Amygdala (tissue), 56 donors: ENCODE data around the gene PKDREJ.
A peak's percentile ranks its signal among the peaks of the same experiment; 100 is the strongest.
"Not testable (repeated sequence)": the region's sequence is repeated elsewhere in the genome, so short reads cannot be mapped to it uniquely, and the experiment has no call there.

ENCODE experiments used
- DNase-seq, 56 donors: peaks; one replicate each; lab custom pipeline; 2025; lab: John Stamatoyannopoulos, UW

PKDREJ gene

DNA sequence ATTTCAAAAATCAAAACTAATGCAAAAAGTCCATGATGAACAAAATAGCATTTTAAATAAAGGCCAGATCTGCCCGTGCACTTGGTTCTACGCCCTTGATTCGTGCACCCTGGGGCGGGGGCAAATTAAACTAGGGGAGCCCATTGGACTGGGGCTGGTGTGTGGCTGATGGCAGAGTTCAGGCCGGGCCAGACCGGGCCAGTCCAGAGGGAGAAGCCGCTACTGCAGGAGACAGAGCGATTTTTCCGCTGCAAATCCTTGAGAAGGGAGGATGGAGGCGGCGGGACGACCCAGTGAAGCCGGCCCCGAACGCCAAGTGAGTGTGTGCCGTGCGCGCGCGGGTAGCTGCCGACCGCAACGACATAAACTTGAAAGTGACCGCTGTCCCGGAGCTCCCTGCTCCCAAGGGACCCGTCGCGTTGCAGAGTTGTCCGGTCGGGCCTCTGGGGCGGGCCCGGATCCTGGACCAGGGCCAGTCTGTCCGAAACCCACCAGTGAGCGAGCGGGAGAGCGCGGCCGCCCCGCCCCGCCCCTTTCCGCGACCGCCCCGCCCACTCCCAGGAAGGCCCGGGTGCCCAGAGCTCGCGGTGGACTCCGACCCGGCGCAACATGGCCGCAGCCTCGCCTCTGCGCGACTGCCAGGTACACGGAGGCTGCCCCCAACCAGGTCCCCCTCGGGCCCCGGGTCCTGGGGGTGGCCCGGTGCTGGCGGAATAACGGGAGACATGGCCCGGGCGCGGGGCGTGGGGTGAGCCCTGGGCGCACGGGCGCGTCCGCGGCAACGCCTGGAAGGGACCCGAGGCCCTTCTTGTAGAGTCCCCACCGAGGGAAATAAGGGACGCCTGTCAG lies 4.5 kb upstream of the PKDREJ start, which contains the start of gene TTC38:
TTC38 (plus strand) TSS at position 578 of the 849 bp plus-strand sequence; CDS start at position 610, 32 bp downstream.
- DNase-seq, result peak in 54 of 56 donors; percentile 32 to 91 (median 75)

DNA sequence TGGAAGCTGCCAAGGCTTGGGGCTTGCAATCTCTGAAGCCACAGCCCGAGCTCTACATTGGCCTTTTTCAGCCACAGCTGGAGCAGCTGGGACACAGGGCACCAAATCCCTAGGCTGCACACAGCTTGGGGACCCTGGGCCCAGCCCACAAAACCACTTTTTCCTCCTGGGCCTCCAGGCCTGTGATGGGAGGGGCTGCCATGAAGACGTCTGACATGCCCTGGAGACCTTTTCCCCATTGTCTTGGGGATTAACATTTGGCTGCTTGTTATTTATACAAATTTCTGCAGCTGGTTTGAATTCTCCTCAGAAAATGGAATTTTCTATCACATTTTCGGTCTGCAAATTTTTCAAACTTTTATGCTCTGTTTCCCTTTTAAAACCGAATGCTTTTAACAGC lies 2.5 kb upstream of the PKDREJ start:
- not testable (repeated sequence) for DNase-seq

DNA sequence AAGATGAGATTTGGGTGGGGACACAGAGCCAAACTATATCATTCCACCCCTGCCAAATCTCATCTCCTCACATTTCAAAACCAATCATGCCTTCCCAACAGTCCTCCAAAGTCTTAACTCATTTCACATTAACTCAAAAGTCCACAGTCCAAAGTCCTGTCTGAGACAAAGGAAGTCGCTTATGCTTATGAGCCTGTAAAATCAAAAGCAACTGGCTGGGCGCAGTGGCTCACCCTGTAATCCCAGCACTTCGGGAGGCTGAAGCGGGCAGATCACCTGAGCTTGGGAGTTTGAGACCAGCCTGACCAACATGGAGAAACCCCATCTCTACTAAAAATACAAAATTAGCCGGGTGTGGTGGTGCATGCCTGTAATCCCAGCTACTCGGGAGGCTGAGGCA lies 1.4 kb upstream of the PKDREJ start:
- DNase-seq, result not testable (repeated sequence)

DNA sequence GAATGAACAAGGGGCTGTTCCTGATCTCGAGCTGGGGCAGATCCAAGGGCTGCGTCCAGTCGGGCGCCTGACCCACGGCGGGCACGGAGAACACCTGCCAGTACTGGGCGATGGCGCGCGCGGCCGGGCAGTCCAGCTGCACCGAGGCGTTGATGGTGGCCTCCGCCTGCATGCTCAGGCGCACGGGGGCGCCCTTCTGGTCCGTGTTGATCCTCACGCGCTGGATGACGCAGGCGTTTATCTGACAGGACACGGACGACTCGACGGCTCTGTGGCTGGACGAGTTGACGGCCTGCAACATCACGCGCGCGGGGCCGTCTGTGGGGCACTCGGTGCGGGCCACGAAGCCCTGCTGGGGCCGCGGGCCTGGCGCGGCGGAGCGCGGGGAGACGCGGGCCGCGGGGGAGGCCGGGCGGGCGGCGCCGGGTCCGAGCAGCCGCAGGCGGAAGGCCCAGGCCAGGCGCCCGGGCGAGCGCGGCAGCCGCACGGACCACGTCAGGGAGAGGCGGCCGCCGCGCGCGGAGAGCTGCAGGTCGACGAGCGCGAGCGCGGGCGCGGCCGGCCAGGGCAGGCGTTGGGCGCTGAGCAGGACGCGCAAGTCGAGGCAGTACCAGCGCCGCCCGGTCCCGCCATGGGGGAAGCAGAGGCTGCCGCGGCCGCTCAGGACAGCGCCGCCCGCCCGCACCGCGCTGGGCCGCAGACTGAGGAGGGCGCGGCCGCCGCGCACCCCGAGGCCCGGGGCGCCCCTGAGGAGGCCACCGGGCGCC lies 511 bp downstream of the PKDREJ start:
- peak in 9 of 56 donors; percentile 10 to 58 (median 16) for DNase-seq

DNA sequence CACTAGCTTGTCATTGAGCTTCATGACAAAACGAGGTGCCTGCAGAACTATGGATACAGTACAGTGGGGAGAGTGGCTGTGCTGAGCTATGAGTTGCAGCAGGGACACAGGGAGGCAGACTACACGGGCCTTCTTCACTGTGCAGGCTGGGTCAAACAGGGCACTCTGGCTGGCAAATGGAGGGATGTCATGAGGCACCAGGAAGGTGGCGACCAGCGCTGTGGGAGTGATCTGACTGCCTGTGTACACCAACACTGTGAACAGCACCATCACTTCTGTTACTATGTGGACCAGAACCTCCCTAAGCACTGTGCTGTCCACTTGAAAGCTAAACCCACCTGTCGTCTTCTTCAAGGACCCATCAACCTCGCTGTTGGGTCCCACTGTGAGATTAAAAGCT lies 3.1 kb downstream of the PKDREJ start:
- DNase-seq, result no peak

DNA sequence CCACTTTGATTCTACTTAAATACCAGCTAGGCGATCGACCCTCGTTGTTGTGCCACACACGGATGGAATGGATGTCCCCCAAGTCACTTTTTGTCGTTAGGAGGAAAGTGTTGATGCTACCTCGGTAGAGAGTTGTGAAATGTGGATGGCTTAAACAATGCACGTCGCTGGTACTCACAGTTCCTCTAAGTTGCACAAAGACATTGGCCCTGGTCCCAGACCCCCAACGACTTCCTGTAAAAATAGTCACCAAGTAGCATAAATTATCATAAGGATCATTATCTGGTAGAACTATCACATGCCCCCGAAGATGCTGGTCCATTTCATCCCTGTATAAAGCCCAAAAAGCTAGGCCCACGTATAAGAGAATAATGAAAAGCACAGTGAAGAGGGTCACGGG lies 3.8 kb downstream of the PKDREJ start:
- no peak for DNase-seq

DNA sequence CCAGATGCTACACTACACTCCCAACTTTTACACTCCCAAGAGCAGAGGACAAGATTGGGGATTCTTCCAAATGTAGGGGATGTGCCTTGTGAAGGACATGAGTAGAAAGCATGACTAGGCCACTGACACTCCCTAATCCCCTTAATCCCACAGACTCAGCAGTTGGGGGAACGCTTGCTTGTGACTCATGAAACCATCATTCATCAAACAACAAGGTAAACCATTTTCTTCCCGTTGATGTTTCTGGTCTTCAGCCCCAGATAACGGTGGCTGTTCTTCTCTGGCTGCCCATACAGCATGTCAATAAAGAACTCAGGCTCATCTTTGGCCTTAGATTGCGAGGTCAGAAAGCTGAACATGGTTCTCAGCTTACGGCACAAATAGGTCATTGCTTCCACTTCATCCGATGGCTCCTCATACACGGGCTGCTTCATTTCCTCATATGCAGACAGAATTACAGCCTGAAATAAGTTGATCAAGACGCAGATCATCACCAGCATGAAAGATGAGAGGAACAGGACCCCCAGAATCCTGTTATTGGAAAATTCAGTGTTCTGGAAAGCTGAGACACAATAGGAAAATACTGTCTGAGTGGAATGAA lies 6.7 kb downstream of the PKDREJ start:
- DNase-seq, result no peak

DNA sequence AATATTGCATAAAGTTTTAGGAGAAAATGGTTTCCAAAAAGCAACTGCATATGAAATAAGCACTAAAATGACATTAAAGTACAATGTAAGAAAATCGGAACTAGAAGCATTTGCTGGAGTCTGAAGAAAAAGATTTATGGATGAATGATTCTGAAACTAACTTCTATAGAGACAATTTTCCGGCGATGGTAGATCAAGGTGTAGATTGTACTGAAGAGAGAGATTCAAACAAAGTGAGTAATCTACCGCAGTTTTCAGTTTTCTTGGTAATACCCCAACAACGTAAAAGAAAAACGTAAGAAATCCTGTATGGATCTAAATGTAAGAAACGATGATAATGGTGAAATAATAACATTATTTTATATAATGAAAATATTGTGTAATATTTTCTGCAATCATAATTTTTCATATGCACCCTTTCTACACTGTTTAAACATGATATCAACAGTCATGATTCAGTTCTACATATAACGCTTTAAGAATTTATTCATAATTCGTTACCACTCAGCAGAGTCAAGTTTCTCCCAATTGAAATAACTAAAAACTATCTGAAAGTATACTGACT lies 11.2 kb downstream of the PKDREJ start:
- no peak for DNase-seq

DNA sequence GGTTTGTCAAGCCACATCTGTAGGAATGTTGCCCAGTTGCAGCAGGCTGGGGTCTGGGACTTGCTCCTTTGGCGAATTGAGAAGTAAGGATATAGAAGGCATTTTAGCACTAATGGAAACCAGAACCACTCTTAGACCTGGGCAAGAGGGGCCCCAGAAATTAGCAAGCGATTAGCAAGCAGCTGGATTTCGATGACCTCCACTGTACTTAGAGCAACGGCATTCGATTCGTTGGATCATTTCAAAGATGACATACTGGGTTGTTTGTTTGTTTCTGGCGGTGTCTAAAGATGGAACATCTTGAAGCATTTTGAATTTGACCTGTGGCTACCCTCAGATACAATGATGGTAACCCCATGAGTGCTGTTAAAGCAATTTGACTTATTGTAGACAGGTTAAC lies 11.9 kb downstream of the PKDREJ start:
- DNase-seq, result no peak

DNA sequence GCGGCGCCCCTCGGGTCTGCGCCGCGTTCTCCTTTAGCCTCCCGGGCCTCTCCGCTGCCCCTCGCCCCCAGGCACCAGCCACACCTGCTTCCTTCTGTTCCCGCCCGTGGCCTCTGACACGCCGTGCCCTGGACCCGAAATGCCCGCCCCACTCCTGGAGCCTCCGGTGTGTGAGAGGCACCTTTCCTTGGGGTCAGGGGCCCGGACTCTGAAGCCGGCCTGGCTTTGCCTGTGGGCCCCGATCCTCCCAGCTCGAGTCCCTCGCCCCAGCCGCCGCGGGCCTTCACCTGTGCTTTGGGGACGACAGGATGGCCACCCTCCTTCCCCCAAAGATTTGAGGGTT lies 12.4 kb downstream of the PKDREJ start:
- DNase-seq, result no peak

DNA sequence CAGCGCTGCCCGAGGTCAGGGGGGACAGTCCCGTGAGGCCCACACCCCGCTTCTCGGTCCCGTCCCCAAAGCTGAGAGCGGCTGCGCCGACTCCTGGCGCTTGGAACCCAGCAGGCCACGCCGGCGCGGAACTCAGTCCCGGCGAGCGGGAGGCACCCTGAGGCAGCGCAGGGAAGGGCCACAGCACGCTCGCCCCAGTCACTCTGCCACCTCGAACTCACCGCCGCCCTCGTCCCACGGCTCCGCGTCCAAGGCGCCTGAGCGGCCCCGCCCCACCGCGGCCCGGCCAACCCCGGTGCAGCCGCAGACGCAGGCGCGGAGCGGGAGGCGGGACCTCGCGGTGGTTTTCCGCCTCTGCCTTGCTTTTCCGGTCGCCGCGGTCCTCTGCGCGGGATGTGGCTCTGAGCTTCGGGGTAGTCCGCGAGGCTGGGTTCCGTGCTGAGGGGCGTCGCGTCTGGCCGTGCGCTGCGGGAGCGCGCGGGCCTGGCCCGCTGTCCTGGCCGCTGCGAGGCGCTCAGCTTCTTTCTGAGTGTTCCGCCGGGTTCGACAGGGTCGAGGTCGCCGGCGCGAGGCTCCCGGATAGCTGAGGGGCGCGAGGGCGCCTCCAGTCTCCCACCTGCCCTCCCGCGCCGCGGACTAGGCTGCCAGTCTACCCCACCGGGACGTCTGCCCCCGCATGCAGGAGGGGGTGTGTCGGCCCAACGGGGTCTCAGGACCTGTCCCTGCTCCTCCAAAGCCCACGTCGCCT lies 12.9 kb downstream of the PKDREJ start, which contains the start of gene CDPF1:
CDPF1 (minus strand) TSS at position 259 of the 748 bp plus-strand sequence. CDS start 2,009 bp downstream, outside the sequence.
- peak in 55 of 56 donors; percentile 44 to 94 (median 81) for DNase-seq

DNA sequence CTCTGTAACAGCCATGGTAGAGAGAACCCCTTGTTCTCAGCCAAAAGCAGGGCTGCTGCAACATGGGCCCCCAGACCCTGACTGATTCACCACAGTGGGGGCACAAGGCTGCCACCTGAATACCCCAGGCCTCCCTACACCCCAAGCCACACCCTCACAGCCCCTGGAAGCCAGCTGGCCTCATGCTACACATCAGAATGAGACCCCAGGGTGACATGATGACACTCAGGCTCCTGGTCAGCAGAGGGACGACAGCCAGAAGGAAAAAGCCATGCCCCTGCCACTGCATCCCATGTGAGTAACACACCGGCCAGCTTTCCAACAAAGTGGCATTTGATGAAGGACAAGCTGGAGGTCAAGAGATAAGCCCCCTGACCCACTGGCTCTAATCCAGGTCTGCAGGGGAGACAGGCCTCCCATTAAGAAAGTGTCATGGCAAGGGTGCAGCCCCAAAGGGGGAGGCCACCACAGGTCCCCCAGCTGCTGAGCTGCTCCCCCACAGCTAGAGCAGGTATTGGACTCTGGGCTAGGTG lies 15.6 kb downstream of the PKDREJ start:
- no peak for DNase-seq

DNA sequence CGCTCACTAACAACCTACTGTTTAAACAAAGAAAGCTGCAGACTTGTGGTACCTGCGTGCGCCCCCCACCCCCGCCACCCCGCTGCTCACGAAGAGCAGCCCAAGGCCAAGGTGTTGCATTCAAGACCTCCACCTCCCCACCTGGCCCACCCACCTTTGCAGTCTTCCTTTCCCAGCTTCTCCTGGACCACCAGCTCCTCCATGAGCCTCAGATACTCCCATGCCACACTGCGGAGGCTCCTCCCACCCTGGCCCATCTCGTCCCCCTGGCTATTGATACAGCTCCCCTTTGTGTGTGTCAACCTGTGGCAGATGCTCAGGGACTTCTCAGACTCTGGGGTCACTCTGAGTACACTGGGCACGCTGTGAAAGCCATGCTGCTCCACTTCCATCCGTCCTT lies 17.0 kb downstream of the PKDREJ start:
- no peak for DNase-seq

DNA sequence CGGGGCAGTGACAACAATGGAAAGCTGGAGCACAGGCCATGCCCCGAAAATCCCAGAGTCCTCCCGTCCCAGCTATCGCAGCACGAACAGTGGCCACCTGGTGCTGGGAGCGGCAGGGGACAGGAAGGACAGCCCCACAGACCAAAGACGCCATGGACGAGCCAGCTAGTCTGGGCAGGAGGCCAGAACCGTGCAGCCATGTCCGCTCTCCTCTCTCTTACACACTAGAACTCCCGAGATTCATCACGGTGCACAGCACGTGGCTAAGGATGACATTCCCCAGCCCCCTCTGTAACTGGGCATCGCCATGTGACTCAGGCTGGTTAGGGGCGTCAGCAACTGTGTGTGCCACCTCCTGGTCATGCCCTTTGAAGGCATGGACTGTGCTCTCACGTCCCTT lies 17.6 kb downstream of the PKDREJ start:
- peak in 27 of 56 donors; percentile 11 to 77 (median 40) for DNase-seq

DNA sequence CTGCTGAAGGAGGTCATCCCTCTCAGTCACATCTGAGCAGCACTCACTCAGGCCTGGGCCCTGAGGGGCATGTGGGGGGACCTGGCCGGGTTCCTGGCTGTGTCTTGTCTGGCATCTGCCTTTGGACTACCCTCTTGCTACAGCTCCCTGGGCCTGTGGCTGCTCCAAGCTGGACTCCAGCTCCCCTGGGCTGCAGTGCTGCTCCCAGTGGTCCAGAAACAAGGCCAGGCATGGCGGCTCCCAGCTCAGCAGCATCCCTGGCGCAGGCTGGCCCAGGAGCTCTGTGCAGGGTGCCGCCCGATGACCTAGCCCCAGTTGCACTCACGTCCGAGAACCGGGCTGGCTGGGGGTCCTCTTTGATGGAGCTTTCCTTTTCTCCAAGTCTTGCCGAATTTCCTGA lies 18.4 kb downstream of the PKDREJ start:
- DNase-seq, result no peak

DNA sequence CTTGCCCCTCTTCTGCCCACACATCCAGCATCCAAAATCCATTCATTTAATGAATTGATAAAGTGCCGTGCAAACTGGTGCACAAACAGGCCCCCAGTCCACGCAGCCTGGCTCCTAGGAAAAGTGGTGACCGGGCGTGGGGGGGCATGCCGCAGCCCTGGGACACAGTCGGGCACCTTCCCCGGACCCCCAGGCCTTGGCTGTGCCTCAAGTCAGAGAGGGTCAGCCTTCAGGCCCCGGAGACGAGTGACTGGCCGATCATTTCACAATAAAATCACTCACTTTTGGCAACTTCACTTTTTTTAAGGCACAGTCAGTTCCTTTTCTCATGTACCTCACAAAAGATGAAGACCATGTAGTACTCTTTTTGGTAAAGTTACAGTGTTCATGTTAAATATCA lies 21.1 kb downstream of the PKDREJ start:
- DNase-seq, result no peak

DNA sequence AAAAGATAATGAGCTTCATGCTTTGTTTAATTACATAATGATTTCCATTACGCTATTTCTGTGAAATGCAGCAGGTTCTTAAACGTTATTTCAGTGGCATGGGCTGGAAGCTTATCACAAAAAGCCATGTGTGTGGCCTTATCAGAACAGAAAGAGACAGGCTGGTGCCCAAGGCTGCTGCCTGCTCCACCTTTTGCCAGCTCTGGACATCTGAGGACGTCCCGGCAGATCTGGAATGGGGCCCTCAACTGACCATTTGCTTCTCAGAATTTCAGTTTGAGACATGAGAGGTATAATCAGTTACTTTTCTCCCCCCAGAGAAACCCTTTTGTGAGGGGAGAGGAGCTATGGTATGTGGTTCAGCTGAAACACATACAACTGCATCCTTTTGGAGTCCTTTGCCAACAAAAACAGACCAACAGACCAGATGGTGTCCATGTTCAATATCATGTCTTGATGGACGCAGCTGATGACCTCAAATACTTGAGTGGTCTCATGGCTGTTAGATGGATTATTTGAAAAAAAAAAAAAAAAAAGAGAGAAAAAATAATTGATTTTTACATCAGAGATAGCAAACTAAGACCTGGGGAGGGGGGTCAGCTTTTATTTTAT lies 21.6 kb downstream of the PKDREJ start:
- DNase-seq, result no peak

DNA sequence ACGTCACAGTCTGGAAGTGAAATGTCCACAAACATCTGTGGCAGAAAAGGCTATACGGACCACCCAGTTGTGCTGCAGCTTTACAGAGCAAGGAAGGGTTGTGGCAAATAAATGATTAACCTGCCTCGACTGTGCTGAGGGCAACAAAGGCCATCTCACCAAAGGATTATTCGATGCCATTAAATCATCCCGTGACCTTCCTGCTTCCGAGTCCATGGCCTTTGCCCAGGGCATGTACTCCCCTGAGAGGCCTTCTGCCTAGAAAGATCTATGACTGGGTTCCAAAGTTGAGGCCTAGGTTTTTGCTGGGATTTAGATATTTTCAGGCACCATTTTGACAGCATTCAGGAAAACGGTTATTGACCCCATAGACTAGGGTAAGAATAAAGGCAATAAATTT lies 22.2 kb downstream of the PKDREJ start:
- no peak for DNase-seq

DNA sequence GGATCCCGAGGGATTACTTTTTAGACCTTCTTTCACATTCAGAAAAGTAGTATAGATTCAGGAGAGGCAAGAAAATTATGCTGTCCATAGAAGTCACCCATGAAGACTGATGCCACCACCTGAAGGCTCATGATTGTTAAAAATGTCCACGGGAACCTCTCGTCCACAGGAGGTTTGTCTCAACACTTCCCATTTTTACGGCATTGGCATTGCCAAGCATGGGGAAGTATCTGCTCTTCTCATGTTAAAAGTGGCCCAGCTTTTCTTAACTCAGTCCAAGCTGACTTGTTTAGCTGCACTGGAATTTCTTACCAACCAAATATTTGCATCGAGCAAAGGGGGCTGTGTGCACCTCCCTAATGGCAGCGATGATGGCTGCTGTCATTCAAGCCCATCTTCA lies 22.6 kb downstream of the PKDREJ start:
- no peak for DNase-seq
